IPS DF 4.7 (cell line): ENCODE results near the gene FAM219B.

Experiments
- DNase-seq: peaks from one replicate; pipeline ENCODE4 v3.0.0-alpha.2; 2013; ENCODE audit warnings: low spot score; ENCODE audit errors: extremely low read depth

FAM219B gene

GRCh38 chr15:74850393-74850792 is 56.3 kb downstream of the FAM219B start:
- DNase-seq = no peak
